ENCODE results near the gene RPS10.
A peak's percentile ranks its signal among the peaks of the same experiment; 100 is the strongest.

Gene RPS10

DNA sequence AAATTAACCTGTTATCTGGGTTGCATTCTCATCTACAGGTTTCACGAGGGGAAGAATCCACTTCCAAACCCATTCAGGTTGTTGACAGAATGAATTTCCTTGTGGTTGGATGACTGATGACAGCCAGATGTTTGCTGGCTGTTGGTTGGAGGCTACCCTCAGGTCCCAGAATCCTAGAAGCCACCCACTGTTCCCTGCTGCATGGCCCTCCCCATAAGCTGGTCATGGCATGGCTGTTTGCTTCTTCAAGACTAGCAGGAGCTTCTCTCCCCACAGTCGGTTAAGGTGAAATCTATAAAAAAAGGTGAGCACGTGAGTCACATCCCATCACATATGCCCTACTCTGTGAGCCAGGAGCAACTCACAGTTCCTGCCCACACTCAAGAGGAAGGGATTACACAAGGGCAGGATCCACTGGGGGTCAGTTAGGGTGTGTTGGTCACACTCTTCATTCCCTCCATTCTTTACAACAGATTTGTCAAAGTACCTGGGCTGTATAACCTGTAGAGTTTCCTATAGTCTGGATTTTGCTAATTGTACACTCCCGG, 19.5 kb upstream of the RPS10 start:
- TF ChIP-seq TAF1 (IDR thresholded peaks at IDR 0.05; ENCODE audit: borderline replicate concordance, low read depth, low read length) (no peak), POLR2A (IDR thresholded peaks at IDR 0.05; ENCODE audit: low read depth, low read length) (no peak), POLR2AphosphoS5 (IDR thresholded peaks at IDR 0.05; ENCODE audit: low read depth, low read length) (no peak)
- FAIRE-seq = no peak
- DNase-seq (ENCODE audit: insufficient read length) = no peak

DNA sequence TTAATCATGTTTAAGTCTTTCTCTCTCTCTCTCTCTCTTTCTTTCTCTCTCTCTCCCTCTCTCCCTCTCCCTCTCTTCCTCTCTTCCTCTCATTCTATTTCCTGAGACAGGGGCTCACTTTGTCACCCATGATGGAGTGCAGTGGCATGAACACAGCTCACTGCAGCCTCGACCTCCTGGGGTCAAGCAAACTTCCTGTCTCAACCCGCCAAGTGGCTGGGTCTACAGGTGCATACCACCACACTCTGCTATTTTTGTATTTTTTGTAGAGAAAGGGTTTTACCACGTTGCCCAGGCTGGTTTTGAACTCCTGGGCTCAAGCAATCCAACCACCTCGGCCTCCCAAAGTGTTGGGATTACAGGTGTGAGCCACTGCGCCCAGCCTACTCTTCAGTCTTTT, 15.7 kb upstream of the RPS10 start:
- TF ChIP-seq POLR2A (IDR thresholded peaks at IDR 0.05; ENCODE audit: low read depth, low read length) (no peak), POLR2AphosphoS5 (IDR thresholded peaks at IDR 0.05; ENCODE audit: low read depth, low read length) (no peak), TAF1 (IDR thresholded peaks at IDR 0.05; ENCODE audit: borderline replicate concordance, low read depth, low read length) (no peak)
- FAIRE-seq = no peak
- no peak for DNase-seq (ENCODE audit: insufficient read length)

DNA sequence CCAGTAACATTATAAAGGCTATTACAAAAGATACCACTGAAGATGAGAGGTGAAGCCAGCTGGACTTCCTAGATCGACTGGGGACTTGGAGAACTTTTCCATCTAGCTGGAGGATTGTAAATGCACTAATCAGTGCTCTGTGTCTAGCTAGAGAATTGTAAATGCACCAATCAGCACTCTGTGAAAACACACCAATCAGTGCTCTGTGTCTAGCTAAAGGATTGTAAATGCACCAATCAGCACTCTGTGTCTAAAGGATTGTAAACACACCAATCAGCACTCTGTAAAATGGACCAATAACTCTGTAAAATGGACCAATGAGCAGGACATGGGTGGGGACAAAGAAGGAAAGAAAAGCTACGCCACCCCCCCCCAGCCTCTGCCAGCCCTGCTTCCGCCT, 13.6 kb upstream of the RPS10 start:
- no peak for TF ChIP-seq TAF1 (IDR thresholded peaks at IDR 0.05; ENCODE audit: borderline replicate concordance, low read depth, low read length)
- no peak for TF ChIP-seq POLR2AphosphoS5 (IDR thresholded peaks at IDR 0.05; ENCODE audit: low read depth, low read length)
- no peak for TF ChIP-seq POLR2A (IDR thresholded peaks at IDR 0.05; ENCODE audit: low read depth, low read length)
- DNase-seq (ENCODE audit: insufficient read length) (no peak), FAIRE-seq (peak; percentile 14)

DNA sequence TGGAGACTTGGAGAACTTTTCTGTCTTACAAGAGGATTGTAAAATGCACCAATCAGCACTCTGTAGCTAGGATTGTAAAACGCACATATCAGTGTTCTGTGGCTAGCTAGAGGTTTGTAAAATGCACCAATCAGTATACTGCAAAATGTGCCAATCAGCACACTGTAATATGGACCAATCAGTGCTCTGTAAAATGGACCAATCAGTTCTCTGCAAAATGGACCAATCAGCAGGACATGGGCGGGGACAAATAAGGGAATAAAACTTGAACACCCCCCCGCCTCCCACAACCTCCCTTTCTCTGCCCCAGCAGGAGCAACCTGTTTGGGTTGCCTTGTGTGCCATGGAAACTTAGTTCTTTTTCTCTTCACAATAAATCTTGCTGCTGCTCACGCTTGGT, 12.8 kb upstream of the RPS10 start:
- TF ChIP-seq TAF1 (IDR thresholded peaks at IDR 0.05; ENCODE audit: borderline replicate concordance, low read depth, low read length) (no peak), POLR2AphosphoS5 (IDR thresholded peaks at IDR 0.05; ENCODE audit: low read depth, low read length) (no peak), POLR2A (IDR thresholded peaks at IDR 0.05; ENCODE audit: low read depth, low read length) (no peak)
- DNase-seq (ENCODE audit: insufficient read length) (no peak), FAIRE-seq (no peak)

DNA sequence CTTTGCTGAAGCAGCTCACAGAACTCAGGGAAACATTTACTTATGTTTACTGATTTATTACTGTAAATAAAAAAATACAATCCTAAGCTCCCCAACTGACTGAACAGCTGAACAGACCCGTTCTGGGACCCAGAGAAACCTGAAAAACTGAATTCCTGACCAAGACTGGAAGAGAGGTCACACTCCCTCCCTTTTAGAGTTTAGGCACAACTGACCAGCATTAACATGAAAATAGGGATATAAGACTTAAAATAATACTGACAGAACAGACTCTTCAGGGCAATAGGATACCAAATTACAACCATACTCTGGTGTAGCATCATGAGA, 11.7 kb upstream of the RPS10 start:
- FAIRE-seq (no peak), DNase-seq (ENCODE audit: insufficient read length) (no peak)
- TF ChIP-seq POLR2AphosphoS5 (IDR thresholded peaks at IDR 0.05; ENCODE audit: low read depth, low read length) (no peak), POLR2A (IDR thresholded peaks at IDR 0.05; ENCODE audit: low read depth, low read length) (no peak), TAF1 (IDR thresholded peaks at IDR 0.05; ENCODE audit: borderline replicate concordance, low read depth, low read length) (no peak)

DNA sequence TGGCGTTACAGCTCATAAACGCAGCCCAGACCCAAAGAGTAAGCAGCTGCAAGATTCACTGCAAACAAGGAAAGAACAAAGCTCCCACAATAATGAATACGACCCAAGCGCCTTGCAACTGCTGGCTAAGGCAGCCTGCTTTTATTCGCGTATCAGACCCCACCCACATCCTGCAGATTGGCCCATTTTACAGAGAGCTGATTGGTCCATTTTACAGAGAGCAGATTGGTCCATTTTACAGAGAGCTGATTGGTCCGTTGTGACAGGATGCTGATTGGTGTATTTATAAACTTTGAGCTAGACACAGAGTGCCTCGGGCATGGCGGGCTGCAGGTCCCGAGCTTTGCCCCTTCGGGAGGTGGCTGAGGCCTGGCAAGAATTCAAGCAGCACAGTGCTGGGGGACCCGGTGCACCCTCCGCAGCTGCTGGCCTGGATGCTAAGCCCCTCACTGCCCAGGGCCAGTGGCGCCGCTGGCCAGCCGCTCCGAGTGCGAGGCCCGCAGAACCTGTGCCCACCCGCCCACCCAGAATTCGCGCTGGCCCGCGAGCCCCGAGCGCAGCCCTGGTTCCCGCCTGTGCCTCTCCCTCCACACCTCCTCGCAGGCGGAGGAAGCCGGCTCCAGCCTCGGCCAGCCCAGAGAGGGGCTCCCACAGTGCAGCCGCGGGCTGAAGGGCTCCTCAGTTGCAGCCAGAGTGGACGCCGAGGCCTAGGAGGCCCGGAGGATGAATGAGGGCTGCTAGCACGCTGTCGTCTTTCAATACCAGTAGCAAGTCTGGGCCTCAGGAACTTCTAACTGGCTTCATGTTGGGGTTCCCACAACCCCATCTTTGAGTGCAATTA, 11.2 kb upstream of the RPS10 start:
- TF ChIP-seq TAF1 (IDR thresholded peaks at IDR 0.05; ENCODE audit: borderline replicate concordance, low read depth, low read length) (no peak), POLR2AphosphoS5 (IDR thresholded peaks at IDR 0.05; ENCODE audit: low read depth, low read length) (no peak), POLR2A (IDR thresholded peaks at IDR 0.05; ENCODE audit: low read depth, low read length) (no peak)
- DNase-seq (ENCODE audit: insufficient read length) (no peak), FAIRE-seq (no peak)

DNA sequence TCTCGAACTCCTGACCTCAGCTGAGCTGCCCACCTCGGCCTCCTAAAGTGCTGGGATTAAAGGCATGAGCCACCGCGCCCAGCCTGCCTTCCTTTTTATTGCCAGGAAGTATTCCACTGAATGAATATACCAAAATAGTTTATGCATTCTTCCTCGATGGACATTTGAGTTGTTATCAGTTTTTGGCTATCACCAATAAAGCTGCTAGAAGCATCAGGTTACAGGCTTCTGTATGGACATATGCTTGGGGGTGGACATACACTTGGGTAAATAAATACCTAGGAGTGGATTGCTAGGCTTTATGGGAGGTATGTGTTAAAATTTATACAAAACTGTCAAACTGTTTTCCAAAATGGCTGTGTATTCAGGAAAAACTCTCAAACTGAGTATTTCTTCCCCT, 10.0 kb upstream of the RPS10 start:
- DNase-seq (ENCODE audit: insufficient read length) (no peak), FAIRE-seq (no peak)
- no peak for TF ChIP-seq TAF1 (IDR thresholded peaks at IDR 0.05; ENCODE audit: borderline replicate concordance, low read depth, low read length)
- TF ChIP-seq POLR2AphosphoS5 (IDR thresholded peaks at IDR 0.05; ENCODE audit: low read depth, low read length) = no peak
- TF ChIP-seq POLR2A (IDR thresholded peaks at IDR 0.05; ENCODE audit: low read depth, low read length) = no peak

DNA sequence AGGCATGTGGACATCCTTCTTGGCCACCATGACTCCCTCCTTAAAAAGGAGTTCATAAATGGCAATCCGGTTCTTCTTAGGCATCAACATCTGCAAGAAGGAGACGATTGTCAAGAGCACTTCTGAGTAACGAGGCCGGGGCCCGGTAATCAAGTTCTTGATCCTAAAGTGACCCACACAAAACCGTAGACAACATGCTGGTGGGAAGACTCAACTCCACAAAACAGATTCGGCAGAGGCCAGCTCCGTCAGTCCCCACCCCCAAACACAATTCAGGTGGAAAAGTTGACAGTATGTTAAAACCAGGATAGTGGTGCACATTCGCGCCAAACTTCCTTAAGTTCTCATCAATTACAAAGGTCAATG, 754 bp downstream of the RPS10 start:
- DNase-seq (ENCODE audit: insufficient read length) (no peak), FAIRE-seq (no peak)
- TF ChIP-seq POLR2A (IDR thresholded peaks at IDR 0.05; ENCODE audit: low read depth, low read length) = no peak
- 0 out of 2 replicates have a peak, but pooled peaks have one; percentile 4 for TF ChIP-seq POLR2AphosphoS5 (IDR thresholded peaks at IDR 0.05; ENCODE audit: low read depth, low read length)
- TF ChIP-seq TAF1 (IDR thresholded peaks at IDR 0.05; ENCODE audit: borderline replicate concordance, low read depth, low read length) = no peak

DNA sequence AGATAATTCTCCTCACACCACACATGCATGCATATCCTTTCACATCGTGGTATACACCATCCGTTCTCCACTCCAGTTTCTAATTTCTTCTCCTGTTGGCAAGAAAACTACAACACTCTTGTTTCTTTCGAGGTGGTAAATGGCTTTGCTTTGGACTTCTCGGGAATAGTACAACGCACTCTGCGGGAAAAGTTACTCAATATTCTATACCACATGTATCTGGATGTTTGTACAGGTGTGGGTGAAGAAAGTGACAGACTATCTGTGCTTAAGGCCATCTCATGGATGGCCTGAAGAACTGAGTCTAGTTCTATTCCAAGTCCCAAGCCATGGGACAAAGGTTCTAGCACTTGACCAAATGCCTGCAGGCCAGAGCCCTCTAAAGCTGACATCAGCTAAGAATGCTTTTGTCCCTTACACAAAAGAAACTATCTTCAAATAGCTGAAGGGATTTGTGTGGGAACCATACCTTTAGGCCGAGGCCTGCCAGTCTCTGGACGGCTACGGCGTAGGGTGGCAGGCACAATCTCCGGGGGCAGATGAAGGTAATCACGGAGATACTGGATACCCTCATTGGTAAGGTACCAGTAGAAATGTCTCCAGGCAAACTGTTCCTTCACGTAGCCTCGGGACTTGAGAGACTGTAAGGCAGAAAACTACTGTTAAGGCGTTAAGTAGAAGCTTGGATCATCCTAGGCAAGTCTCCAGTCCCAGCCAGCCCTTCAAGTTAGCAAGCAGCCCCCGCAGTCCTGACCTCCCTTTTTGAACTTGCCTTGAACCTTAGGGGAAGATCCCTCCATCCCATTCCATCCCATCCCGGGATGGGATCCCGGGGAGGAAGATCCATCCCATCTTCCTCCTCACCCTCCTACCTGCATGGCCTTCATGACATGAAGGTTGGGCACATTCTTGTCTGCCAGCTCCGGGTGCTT, 1.4 kb downstream of the RPS10 start:
- TF ChIP-seq POLR2A (IDR thresholded peaks at IDR 0.05; ENCODE audit: low read depth, low read length) = 0 out of 2 replicates have a peak, but pooled peaks have one; percentile 26
- TF ChIP-seq POLR2AphosphoS5 (IDR thresholded peaks at IDR 0.05; ENCODE audit: low read depth, low read length) = no peak
- FAIRE-seq = no peak
- no peak for DNase-seq (ENCODE audit: insufficient read length)

DNA sequence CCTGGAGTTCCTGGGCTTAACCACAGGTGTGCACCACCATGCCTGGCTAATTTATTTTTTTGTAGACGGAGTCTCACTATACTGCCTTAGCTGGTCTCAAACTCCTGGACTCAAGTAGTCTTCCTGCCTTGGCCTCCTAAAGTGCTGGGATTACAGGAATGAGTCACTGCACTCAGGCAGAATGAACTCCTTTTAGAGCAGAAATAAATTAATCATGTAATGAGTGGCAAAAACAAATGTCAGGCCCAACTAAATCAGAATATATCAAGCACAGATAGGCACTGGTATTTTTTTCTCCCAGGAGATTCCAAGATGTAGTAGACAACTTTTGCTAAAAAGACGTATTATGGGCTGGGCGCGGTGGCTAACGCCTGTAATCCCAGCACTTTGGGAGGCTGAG, 2.6 kb downstream of the RPS10 start:
- no peak for FAIRE-seq
- TF ChIP-seq TAF1 (IDR thresholded peaks at IDR 0.05; ENCODE audit: borderline replicate concordance, low read depth, low read length) (no peak), POLR2AphosphoS5 (IDR thresholded peaks at IDR 0.05; ENCODE audit: low read depth, low read length) (no peak), POLR2A (IDR thresholded peaks at IDR 0.05; ENCODE audit: low read depth, low read length) (no peak)
- DNase-seq (ENCODE audit: insufficient read length) = no peak

DNA sequence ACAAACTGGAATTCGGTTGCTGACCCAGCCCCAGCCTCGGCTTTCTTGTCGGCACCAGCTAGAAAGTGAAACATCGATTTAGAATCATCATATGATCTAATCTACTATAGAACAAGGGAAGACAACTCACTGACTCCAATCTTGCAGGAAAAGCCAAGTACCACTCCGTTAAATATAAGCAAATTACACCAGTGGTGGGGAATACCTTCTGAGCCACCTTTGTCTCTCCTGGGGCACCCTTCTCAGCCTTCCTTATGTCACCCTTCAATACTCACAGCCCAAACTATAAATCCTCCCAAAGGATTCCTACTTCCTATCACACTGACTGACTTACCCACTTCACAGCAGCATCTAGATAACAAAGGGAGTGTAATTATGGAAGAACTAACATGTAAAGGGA, 7.5 kb downstream of the RPS10 start:
- FAIRE-seq = no peak
- no peak for TF ChIP-seq POLR2A (IDR thresholded peaks at IDR 0.05; ENCODE audit: low read depth, low read length)

More for the DNA sequence above, 7.5 kb downstream of the RPS10 start:
- no peak for DNase-seq (ENCODE audit: insufficient read length)
